Loucy (cell line): ENCODE data around the gene UBALD2.

ENCODE experiments used
- H2AFZ ChIP-seq: fragments of 200-600 bp; sonication (generic); 2 replicates; pipeline ENCODE4 v1.6.0; 2016; ENCODE audit warnings: antibody characterized with exemption, mild to moderate bottlenecking, low read length, moderate library complexity
- H3F3A ChIP-seq: fragments of 200-600 bp; 2 replicates; pipeline ENCODE4 v1.6.0; 2016; ENCODE audit warnings: antibody characterized with exemption, low read depth, mild to moderate bottlenecking
- H3K27me3 ChIP-seq: fragments of 200-600 bp; sonication (generic); 2 replicates; pipeline ENCODE4 v1.6.1; 2014; ENCODE audit warnings: low read length, mild to moderate bottlenecking; ENCODE audit not compliant: insufficient read depth, poor library complexity, severe bottlenecking
- H3K36me3 ChIP-seq: fragments of 200-600 bp; sonication (generic); 2 replicates; pipeline ENCODE4 v1.6.1; 2016; ENCODE audit warnings: low read length; ENCODE audit not compliant: insufficient read depth
- H3K4me1 ChIP-seq: fragments of 200-600 bp; sonication (generic); 2 replicates; pipeline ENCODE4 v1.5.1; 2014; ENCODE audit warnings: low read length, mild to moderate bottlenecking; ENCODE audit not compliant: insufficient read depth, poor library complexity, severe bottlenecking
- H3K4me2 ChIP-seq: fragments of 200-600 bp; sonication (generic); 2 replicates; pipeline ENCODE4 v1.6.0; 2014; ENCODE audit warnings: antibody characterized with exemption, low read length, low read depth, mild to moderate bottlenecking; ENCODE audit not compliant: poor library complexity, severe bottlenecking
- H3K4me3 ChIP-seq: fragments of 200-600 bp; sonication (generic); 2 replicates; pipeline ENCODE4 v1.5.1; 2014; ENCODE audit warnings: low read length, mild to moderate bottlenecking, mixed read lengths; ENCODE audit not compliant: poor library complexity, severe bottlenecking
- H3K79me2 ChIP-seq: fragments of 200-600 bp; sonication (generic); 2 replicates; pipeline ENCODE4 v1.6.1; 2014; ENCODE audit warnings: low read length; ENCODE audit not compliant: insufficient read depth
- H3K9ac ChIP-seq: fragments of 200-600 bp; sonication (generic); 2 replicates; pipeline ENCODE4 v1.6.0; 2014; ENCODE audit warnings: mild to moderate bottlenecking, low read depth, low read length, moderate library complexity; ENCODE audit not compliant: poor library complexity, severe bottlenecking
- H3K9me2 ChIP-seq: fragments of 200-600 bp; sonication (generic); replicated peaks from 2 replicates; pipeline ENCODE4 v1.6.1; 2016; ENCODE audit warnings: low read depth, low read length, mixed read lengths
- H3K9me3 ChIP-seq: fragments of 200-600 bp; sonication (generic); 2 replicates; pipeline ENCODE4 v1.6.1; 2014; ENCODE audit warnings: mild to moderate bottlenecking, antibody characterized with exemption, low read length, low read depth; ENCODE audit not compliant: insufficient read depth
- H4K20me1 ChIP-seq: fragments of 200-600 bp; sonication (generic); 2 replicates; pipeline ENCODE4 v1.6.0; 2014; ENCODE audit warnings: antibody characterized with exemption, low read length, mild to moderate bottlenecking; ENCODE audit not compliant: insufficient read depth, poor library complexity, severe bottlenecking
- CTCF ChIP-seq: fragments of 200-600 bp; sonication (generic); conservative IDR thresholded peaks from 2 replicates; pipeline ENCODE4 v1.5.1; 2014; ENCODE audit warnings: mild to moderate bottlenecking, antibody characterized with exemption, low read length
- EZH2phosphoT487 ChIP-seq: fragments of 200-600 bp; IDR thresholded peaks from 2 replicates; pipeline ENCODE4 v1.6.1; 2018; ENCODE audit warnings: antibody characterized with exemption, mild to moderate bottlenecking, moderate library complexity, borderline replicate concordance

Gene UBALD2

GRCh38 chr17:76236603-76237002 is 28.5 kb upstream of the UBALD2 start:
- Histone ChIP-seq H3K4me1 (peaks cover 4% of the 10 kb centered on the region), H3F3A (no peaks in the 10 kb centered on the region), H3K4me3 (no peak overlapping the region), H3K36me3 (no peaks in the 10 kb centered on the region), H3K4me2 (no peak overlapping the region), H2AFZ (no peak overlapping the region), H3K9ac (no peak overlapping the region), H3K9me2 (no peaks in the 10 kb centered on the region), H4K20me1 (no peaks in the 10 kb centered on the region), H3K27me3 (peaks cover 10% of the 10 kb centered on the region), H3K79me2 (no peaks in the 10 kb centered on the region), H3K9me3 (no peaks in the 10 kb centered on the region)
- TF ChIP-seq EZH2phosphoT487 (no peak), CTCF (no peak)

- no peak overlapping the region for H2AFZ ChIP-seq
- no peaks in the 10 kb centered on the region for H3F3A ChIP-seq
- peaks cover 4% of the 10 kb centered on the region for H3K4me1 ChIP-seq
- no peaks in the 10 kb centered on the region for H3K79me2 ChIP-seq
- no peak overlapping the region for H3K4me2 ChIP-seq
- no peak for TF ChIP-seq EZH2phosphoT487
- TF ChIP-seq CTCF: no peak
- no peak overlapping the region for H3K4me3 ChIP-seq
- no peaks in the 10 kb centered on the region for H3K9me2 ChIP-seq
- peaks cover 20% of the 10 kb centered on the region for H3K27me3 ChIP-seq
- no peaks in the 10 kb centered on the region for H3K9me3 ChIP-seq
- H3K9ac ChIP-seq: no peak overlapping the region
- H3K36me3 ChIP-seq: no peaks in the 10 kb centered on the region
- H4K20me1 ChIP-seq: no peaks in the 10 kb centered on the region
Measured at GRCh38 chr17:76237859-76238313, 27.3 kb upstream of the UBALD2 start.

GRCh38 chr17:76238847-76239537 is 26.2 kb upstream of the UBALD2 start:
- peaks cover 4% of the 10 kb centered on the region for H3K4me1 ChIP-seq
- no peak overlapping the region for H2AFZ ChIP-seq
- no peaks in the 10 kb centered on the region for H3K9me2 ChIP-seq
- no peaks in the 10 kb centered on the region for H4K20me1 ChIP-seq
- peaks cover 20% of the 10 kb centered on the region for H3K27me3 ChIP-seq
- no peaks in the 10 kb centered on the region for H3F3A ChIP-seq
- H3K4me3 ChIP-seq: no peak overlapping the region
- H3K4me2 ChIP-seq: no peak overlapping the region
- H3K9me3 ChIP-seq: no peaks in the 10 kb centered on the region
- H3K79me2 ChIP-seq: no peaks in the 10 kb centered on the region
- H3K9ac ChIP-seq: no peak overlapping the region
- no peaks in the 10 kb centered on the region for H3K36me3 ChIP-seq
- TF ChIP-seq CTCF (no peak), EZH2phosphoT487 (no peak)
